Measurements from ENCODE around the gene ZFYVE1. TPM values are rescaled to one million over a fixed set of nuclear protein-coding genes. Genes with fewer than 3 reads are reported as not detected.

The ZFYVE1 gene
- total and polyA plus RNA-seq, 10 of the 15 experiments (the other 5 are each of a cell fraction or from before 2014, with no cell fraction given), result 1.2 to 13.3 (median 6.4) TPM

DNA sequence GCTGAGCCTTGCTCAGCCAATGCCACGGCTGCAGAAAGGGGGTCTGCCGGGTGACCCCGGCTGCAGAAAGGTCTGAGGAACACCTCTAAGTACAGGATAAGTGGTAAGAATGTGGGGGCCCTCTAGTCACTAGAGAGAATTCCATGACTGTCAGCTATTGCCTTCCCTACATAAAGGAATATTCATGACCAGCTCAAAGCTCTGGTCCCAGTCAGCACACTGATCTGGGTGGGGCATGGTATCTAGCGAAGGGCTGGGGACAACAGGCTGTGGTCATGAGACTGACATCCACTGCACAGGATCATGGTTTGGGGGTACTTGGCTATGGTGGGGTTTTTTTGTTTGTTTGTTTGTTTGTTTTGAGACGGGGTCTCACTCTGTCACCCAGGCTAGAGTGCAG lies 58.6 kb downstream of the ZFYVE1 start (continued):
- TF ChIP-seq, protein P1, sequence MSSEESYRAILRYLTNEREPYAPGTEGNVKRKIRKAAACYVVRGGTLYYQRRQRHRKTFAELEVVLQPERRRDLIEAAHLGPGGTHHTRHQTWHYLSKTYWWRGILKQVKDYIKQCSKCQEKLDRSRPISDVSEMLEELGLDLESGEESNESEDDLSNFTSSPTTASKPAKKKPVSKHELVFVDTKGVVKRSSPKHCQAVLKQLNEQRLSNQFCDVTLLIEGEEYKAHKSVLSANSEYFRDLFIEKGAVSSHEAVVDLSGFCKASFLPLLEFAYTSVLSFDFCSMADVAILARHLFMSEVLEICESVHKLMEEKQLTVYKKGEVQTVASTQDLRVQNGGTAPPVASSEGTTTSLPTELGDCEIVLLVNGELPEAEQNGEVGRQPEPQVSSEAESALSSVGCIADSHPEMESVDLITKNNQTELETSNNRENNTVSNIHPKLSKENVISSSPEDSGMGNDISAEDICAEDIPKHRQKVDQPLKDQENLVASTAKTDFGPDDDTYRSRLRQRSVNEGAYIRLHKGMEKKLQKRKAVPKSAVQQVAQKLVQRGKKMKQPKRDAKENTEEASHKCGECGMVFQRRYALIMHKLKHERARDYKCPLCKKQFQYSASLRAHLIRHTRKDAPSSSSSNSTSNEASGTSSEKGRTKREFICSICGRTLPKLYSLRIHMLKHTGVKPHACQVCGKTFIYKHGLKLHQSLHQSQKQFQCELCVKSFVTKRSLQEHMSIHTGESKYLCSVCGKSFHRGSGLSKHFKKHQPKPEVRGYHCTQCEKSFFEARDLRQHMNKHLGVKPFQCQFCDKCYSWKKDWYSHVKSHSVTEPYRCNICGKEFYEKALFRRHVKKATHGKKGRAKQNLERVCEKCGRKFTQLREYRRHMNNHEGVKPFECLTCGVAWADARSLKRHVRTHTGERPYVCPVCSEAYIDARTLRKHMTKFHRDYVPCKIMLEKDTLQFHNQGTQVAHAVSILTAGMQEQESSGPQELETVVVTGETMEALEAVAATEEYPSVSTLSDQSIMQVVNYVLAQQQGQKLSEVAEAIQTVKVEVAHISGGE (CRISPR knock-in tag; IDR thresholded peaks at IDR 0.05), result no peak
- TF ChIP-seq, protein P2, sequence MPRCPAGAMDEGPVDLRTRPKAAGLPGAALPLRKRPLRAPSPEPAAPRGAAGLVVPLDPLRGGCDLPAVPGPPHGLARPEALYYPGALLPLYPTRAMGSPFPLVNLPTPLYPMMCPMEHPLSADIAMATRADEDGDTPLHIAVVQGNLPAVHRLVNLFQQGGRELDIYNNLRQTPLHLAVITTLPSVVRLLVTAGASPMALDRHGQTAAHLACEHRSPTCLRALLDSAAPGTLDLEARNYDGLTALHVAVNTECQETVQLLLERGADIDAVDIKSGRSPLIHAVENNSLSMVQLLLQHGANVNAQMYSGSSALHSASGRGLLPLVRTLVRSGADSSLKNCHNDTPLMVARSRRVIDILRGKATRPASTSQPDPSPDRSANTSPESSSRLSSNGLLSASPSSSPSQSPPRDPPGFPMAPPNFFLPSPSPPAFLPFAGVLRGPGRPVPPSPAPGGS (IDR thresholded peaks at IDR 0.05; ENCODE audit: borderline replicate concordance, insufficient read depth, low read depth, low read length, poor library complexity, severe bottlenecking), result no peak

DNA sequence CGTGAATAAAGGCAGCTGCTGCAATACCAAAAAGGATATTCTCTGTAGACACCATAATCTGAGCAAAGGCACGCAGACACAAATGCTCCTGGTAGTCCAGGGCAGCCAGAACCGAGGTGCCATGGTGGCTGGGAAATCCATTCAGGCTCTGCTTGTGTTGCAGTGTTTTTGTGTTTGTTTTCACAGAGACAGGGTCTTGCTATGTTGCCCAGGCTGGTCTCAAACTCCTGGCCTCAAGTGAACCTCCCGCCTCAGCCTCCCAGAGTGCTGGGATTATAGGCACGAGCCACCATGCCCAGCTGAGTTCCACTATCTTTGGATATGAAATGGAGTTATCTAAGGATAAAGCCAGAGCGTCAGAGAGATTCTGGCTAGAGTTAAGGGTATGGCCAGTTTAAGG lies 60.9 kb downstream of the ZFYVE1 start:
- Histone ChIP-seq H3K9ac (ENCODE audit: control insufficient read depth, insufficient read depth, low read length) (no peak overlapping the region), H3K4me2 (ENCODE audit: control insufficient read depth, insufficient read depth) (no peak overlapping the region), H4K20me1 (ENCODE audit: control insufficient read depth, insufficient read depth) (no peaks in the 10 kb centered on the region), H3K36me3 (ENCODE audit: control insufficient read depth in 2 of 2, insufficient read depth in 2 of 2, low read length in 1 of 2) (peaks cover 4 to 6% of the 10 kb centered on the region in 2 experiments; a peak in 3 of 4 replicates), H3K27ac (ENCODE audit: control insufficient read depth, insufficient read depth) (no peak overlapping the region), H3K9me3 (replicated peaks; ENCODE audit: control insufficient read depth, insufficient read depth, low read length) (no peaks in the 10 kb centered on the region), H3K4me3 (no peak overlapping the region), H3K27me3 (replicated peaks in 1 of 2; ENCODE audit: control insufficient read depth in 2 of 2, insufficient read depth in 2 of 2, low read length in 1 of 2) (no peaks in the 10 kb centered on the region), H2AFZ (ENCODE audit: control insufficient read depth, low read depth, low read length) (no peak overlapping the region), H3K4me1 (ENCODE audit: control insufficient read depth, insufficient read depth, low read length) (no peaks in the 10 kb centered on the region; the same call in 1 of the 2 replicates), H3K79me2 (ENCODE audit: control insufficient read depth, insufficient read depth, low read length) (no peaks in the 10 kb centered on the region)
- RAD21 ChIA-PET (ENCODE audit: unreplicated experiment), result no interaction called here
- DNase-seq (ENCODE audit: low read depth, low spot score), result no peak
- in situ Hi-C loops (cut with MboI), result no loop called here
- CTCF ChIA-PET, result interaction anchor here (1.6 kb wide), 1 partner anchor 17 kb away, joined by 11 read pairs; no protein-coding TSS in a partner anchor
- intact Hi-C loops (cut with micrococcal nuclease; ENCODE audit: unreplicated experiment), result no loop called here
- 98% methylated on average over 6 of the region's 6 CpGs for WGBS (ENCODE audit: insufficient coverage, insufficient replicate concordance, low lambda C conversion rate, missing lambda C conversion rate)
- no peak for ATAC-seq
- SMC1A ChIA-PET (ENCODE audit: uncharacterized antibody, unreplicated experiment), result interaction anchor here (0.6 kb wide), 1 partner anchor 13 kb away, joined by 3 read pairs; no protein-coding TSS in a partner anchor
- POLR2A ChIA-PET, result no interaction called here
- no peak for FAIRE-seq
- BruUV-seq (replicated peaks), result no TSS peak
- no peak for TF ChIP-seq MYB (IDR thresholded peaks at IDR 0.05; ENCODE audit: borderline replicate concordance, low read depth, low read length)
- no peak for TF ChIP-seq NFYB (IDR thresholded peaks at IDR 0.05; ENCODE audit: insufficient read depth, low read depth, low read length)
- no peak for TF ChIP-seq LARP7 (IDR thresholded peaks at IDR 0.05)
- TF ChIP-seq, protein P3, sequence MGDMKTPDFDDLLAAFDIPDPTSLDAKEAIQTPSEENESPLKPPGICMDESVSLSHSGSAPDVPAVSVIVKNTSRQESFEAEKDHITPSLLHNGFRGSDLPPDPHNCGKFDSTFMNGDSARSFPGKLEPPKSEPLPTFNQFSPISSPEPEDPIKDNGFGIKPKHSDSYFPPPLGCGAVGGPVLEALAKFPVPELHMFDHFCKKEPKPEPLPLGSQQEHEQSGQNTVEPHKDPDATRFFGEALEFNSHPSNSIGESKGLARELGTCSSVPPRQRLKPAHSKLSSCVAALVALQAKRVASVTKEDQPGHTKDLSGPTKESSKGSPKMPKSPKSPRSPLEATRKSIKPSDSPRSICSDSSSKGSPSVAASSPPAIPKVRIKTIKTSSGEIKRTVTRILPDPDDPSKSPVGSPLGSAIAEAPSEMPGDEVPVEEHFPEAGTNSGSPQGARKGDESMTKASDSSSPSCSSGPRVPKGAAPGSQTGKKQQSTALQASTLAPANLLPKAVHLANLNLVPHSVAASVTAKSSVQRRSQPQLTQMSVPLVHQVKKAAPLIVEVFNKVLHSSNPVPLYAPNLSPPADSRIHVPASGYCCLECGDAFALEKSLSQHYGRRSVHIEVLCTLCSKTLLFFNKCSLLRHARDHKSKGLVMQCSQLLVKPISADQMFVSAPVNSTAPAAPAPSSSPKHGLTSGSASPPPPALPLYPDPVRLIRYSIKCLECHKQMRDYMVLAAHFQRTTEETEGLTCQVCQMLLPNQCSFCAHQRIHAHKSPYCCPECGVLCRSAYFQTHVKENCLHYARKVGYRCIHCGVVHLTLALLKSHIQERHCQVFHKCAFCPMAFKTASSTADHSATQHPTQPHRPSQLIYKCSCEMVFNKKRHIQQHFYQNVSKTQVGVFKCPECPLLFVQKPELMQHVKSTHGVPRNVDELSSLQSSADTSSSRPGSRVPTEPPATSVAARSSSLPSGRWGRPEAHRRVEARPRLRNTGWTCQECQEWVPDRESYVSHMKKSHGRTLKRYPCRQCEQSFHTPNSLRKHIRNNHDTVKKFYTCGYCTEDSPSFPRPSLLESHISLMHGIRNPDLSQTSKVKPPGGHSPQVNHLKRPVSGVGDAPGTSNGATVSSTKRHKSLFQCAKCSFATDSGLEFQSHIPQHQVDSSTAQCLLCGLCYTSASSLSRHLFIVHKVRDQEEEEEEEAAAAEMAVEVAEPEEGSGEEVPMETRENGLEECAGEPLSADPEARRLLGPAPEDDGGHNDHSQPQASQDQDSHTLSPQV (IDR thresholded peaks at IDR 0.05), result no peak
- TF ChIP-seq NFIC (IDR thresholded peaks at IDR 0.05; ENCODE audit: low read depth, low read length), result no peak
- TF ChIP-seq CBFB (IDR thresholded peaks at IDR 0.05; ENCODE audit: low read depth), result no peak
- TF ChIP-seq ZNF622 (IDR thresholded peaks at IDR 0.05), result no peak
- TF ChIP-seq ZSCAN29 (IDR thresholded peaks at IDR 0.05), result no peak
- TF ChIP-seq RAD51 (IDR thresholded peaks at IDR 0.05), result no peak

Measured in GM12878 (cell line).